Measurements from ENCODE around the gene GSDME.

The GSDME gene

GRCh38 chr7:24721481-24722001 lies 35.7 kb downstream of the GSDME start:
- Histone ChIP-seq H3K27me3 (ENCODE audit: insufficient read depth, low read length) (no peaks in the 10 kb centered on the region), H3K79me2 (ENCODE audit: control insufficient read depth, insufficient read depth, low read length, unreplicated experiment) (no peaks in the 10 kb centered on the region), H3K27ac (ENCODE audit: low read depth, low read length) (no peak overlapping the region), H3K4me3 (ENCODE audit: low read depth, low read length) (no peak overlapping the region), H3K4me1 (ENCODE audit: control insufficient read depth, insufficient read depth, low read length, unreplicated experiment) (no peaks in the 10 kb centered on the region), H2AFZ (ENCODE audit: low read length, unreplicated experiment) (no peak overlapping the region), H3K36me3 (ENCODE audit: insufficient read depth, low read length) (no peaks in the 10 kb centered on the region)

DNA sequence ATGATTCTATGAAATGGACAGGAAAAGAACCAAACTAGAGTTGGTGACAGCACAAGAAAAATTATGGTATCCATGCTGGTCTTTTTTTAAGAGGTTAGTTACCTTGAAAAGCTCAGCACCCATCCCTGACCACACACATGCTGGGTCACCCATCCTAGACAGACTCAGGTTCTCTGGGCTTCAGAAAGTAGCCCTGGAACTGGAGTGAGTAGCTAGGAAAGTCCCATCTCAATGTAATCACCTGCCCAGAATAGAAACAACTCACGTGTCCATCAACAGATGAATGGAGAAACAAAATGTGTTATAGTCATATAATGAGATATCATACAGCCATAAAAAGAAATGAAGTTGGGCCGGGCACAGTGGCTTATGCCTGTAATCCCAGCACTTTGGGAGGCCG lies 37.0 kb downstream of the GSDME start:
- no peaks in the 10 kb centered on the region for H3K27me3 ChIP-seq (ENCODE audit: insufficient read depth, low read length)
- no peaks in the 10 kb centered on the region for H3K36me3 ChIP-seq (ENCODE audit: insufficient read depth, low read length)
- no peaks in the 10 kb centered on the region for H3K79me2 ChIP-seq (ENCODE audit: control insufficient read depth, insufficient read depth, low read length, unreplicated experiment)
- no peaks in the 10 kb centered on the region for H3K4me1 ChIP-seq (ENCODE audit: control insufficient read depth, insufficient read depth, low read length, unreplicated experiment)
- no peak overlapping the region for H3K27ac ChIP-seq (ENCODE audit: low read depth, low read length)
- no peak overlapping the region for H2AFZ ChIP-seq (ENCODE audit: low read length, unreplicated experiment)
- H3K4me3 ChIP-seq (ENCODE audit: low read depth, low read length): no peak overlapping the region

- H3K27ac ChIP-seq (ENCODE audit: low read depth, low read length): no peak overlapping the region
- H3K4me3 ChIP-seq (ENCODE audit: low read depth, low read length): no peak overlapping the region
- H3K79me2 ChIP-seq (ENCODE audit: control insufficient read depth, insufficient read depth, low read length, unreplicated experiment): no peaks in the 10 kb centered on the region
- no peaks in the 10 kb centered on the region for H3K27me3 ChIP-seq (ENCODE audit: insufficient read depth, low read length)
- no peaks in the 10 kb centered on the region for H3K4me1 ChIP-seq (ENCODE audit: control insufficient read depth, insufficient read depth, low read length, unreplicated experiment)
- no peak overlapping the region for H2AFZ ChIP-seq (ENCODE audit: low read length, unreplicated experiment)
- no peaks in the 10 kb centered on the region; the same call in 1 of the 2 replicates for H3K36me3 ChIP-seq (ENCODE audit: insufficient read depth, low read length)
Measured at GRCh38 chr7:24718977-24719491, 38.2 kb downstream of the GSDME start.

GRCh38 chr7:24718431-24718831 lies 38.8 kb downstream of the GSDME start:
- Histone ChIP-seq H2AFZ (ENCODE audit: low read length, unreplicated experiment) (no peak overlapping the region), H3K27me3 (ENCODE audit: insufficient read depth, low read length) (no peaks in the 10 kb centered on the region), H3K27ac (ENCODE audit: low read depth, low read length) (no peak overlapping the region), H3K4me3 (ENCODE audit: low read depth, low read length) (no peak overlapping the region), H3K79me2 (ENCODE audit: control insufficient read depth, insufficient read depth, low read length, unreplicated experiment) (no peaks in the 10 kb centered on the region), H3K4me1 (ENCODE audit: control insufficient read depth, insufficient read depth, low read length, unreplicated experiment) (no peaks in the 10 kb centered on the region), H3K36me3 (ENCODE audit: insufficient read depth, low read length) (no peaks in the 10 kb centered on the region; the same call in 1 of the 2 replicates)

- no peaks in the 10 kb centered on the region for H3K27me3 ChIP-seq (ENCODE audit: insufficient read depth, low read length)
- no peak overlapping the region for H3K27ac ChIP-seq (ENCODE audit: low read depth, low read length)
- no peaks in the 10 kb centered on the region for H3K4me1 ChIP-seq (ENCODE audit: control insufficient read depth, insufficient read depth, low read length, unreplicated experiment)
- H3K79me2 ChIP-seq (ENCODE audit: control insufficient read depth, insufficient read depth, low read length, unreplicated experiment): no peaks in the 10 kb centered on the region
- H2AFZ ChIP-seq (ENCODE audit: low read length, unreplicated experiment): no peak overlapping the region
- H3K36me3 ChIP-seq (ENCODE audit: insufficient read depth, low read length): no peaks in the 10 kb centered on the region; the same call in 1 of the 2 replicates
- no peak overlapping the region for H3K4me3 ChIP-seq (ENCODE audit: low read depth, low read length)
Measured at GRCh38 chr7:24717694-24718320, 39.5 kb downstream of the GSDME start.

DNA sequence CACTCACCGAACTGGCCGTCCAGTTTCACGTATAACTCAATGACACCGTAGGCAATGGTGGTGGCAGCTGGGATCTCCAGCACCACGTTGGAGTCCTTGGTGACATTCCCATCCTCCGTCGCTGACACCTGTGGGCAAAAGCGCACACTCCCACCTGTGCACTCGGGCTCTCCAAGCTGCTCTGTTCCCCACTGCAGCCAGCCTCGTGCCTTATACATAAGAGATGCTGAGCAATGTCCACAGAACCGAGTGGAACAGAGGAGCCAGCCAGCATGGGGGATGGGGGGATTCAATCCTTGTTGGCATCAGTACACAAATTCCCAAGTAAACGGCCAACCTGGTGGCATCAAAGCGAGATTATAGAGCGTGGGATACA lies 40.0 kb downstream of the GSDME start:
- Histone ChIP-seq H2AFZ (ENCODE audit: low read length, unreplicated experiment) (no peak overlapping the region), H3K4me1 (ENCODE audit: control insufficient read depth, insufficient read depth, low read length, unreplicated experiment) (no peaks in the 10 kb centered on the region), H3K4me3 (ENCODE audit: low read depth, low read length) (no peak overlapping the region), H3K79me2 (ENCODE audit: control insufficient read depth, insufficient read depth, low read length, unreplicated experiment) (no peaks in the 10 kb centered on the region), H3K27ac (ENCODE audit: low read depth, low read length) (no peak overlapping the region), H3K36me3 (ENCODE audit: insufficient read depth, low read length) (no peaks in the 10 kb centered on the region; the same call in 1 of the 2 replicates), H3K27me3 (ENCODE audit: insufficient read depth, low read length) (no peaks in the 10 kb centered on the region)

- Histone ChIP-seq H2AFZ (ENCODE audit: low read length, unreplicated experiment) (no peak overlapping the region), H3K4me1 (ENCODE audit: control insufficient read depth, insufficient read depth, low read length, unreplicated experiment) (no peaks in the 10 kb centered on the region), H3K4me3 (ENCODE audit: low read depth, low read length) (no peak overlapping the region), H3K27me3 (ENCODE audit: insufficient read depth, low read length) (no peaks in the 10 kb centered on the region), H3K79me2 (ENCODE audit: control insufficient read depth, insufficient read depth, low read length, unreplicated experiment) (no peaks in the 10 kb centered on the region), H3K27ac (ENCODE audit: low read depth, low read length) (no peak overlapping the region), H3K36me3 (ENCODE audit: insufficient read depth, low read length) (no peaks in the 10 kb centered on the region; the same call in 1 of the 2 replicates)
Measured at GRCh38 chr7:24716480-24717246, 40.6 kb downstream of the GSDME start.

DNA sequence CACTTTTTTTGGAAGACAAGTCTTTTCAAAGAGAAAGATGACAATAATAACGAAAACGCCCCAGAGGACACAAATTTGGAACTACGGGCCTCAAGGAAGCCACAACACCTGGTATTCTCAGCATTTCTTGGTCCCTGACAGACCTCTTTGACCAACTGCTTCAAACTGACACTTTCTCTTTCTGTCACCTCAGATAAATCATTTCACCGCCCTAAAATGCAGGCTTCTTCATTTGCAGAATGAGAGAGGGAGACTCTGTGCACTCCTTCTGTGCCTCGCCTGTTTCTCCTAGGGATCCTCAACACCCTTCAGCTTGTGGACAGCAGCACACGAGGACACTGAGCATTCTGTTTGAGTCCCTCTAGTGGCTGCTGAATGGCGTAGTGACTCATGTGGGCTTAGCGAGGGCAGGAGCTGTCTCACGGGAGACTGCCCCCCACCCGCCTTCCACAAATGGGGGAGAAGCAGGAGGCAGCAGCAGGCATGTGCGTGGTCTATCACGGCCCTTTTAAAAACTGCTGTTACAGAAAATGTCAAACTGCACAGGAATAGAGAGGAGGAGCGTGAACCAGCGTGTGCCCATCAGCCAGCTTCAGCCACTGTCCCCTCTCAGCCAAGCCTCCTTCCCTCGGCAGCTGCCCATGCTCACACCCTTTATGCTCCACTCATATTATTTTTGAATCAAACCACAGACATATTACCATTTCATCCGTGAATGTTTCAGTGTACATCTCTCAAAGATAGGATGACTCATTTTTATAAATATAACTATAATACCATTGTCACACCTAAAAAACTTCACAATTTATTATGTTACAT lies 41.4 kb downstream of the GSDME start:
- no peak overlapping the region for H3K27ac ChIP-seq (ENCODE audit: low read depth, low read length)
- H3K79me2 ChIP-seq (ENCODE audit: control insufficient read depth, insufficient read depth, low read length, unreplicated experiment): no peaks in the 10 kb centered on the region
- H3K27me3 ChIP-seq (ENCODE audit: insufficient read depth, low read length): no peaks in the 10 kb centered on the region
- no peaks in the 10 kb centered on the region; the same call in 1 of the 2 replicates for H3K36me3 ChIP-seq (ENCODE audit: insufficient read depth, low read length)
- no peak overlapping the region for H2AFZ ChIP-seq (ENCODE audit: low read length, unreplicated experiment)
- no peaks in the 10 kb centered on the region for H3K4me1 ChIP-seq (ENCODE audit: control insufficient read depth, insufficient read depth, low read length, unreplicated experiment)
- no peak overlapping the region for H3K4me3 ChIP-seq (ENCODE audit: low read depth, low read length)

DNA sequence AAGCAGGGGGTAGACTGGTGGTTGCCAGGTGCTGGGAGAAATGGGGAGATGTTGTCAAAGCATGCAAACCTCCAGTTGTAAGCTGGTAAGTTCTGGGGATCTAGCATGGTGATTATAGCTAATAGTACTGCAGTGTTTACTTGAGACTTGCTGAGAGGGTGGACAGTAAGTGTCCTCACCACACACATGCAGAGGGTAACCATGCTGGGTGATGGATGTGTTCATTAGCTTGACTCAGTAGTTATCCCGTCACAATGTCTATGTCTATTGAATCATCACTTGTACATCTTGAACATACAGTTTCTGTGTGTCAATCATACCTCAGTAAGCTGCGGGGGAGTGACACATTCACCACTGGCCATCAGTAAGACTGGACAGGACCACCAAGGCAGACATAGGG lies 42.1 kb downstream of the GSDME start:
- Histone ChIP-seq H3K79me2 (ENCODE audit: control insufficient read depth, insufficient read depth, low read length, unreplicated experiment) (no peaks in the 10 kb centered on the region), H3K4me3 (ENCODE audit: low read depth, low read length) (no peak overlapping the region), H3K4me1 (ENCODE audit: control insufficient read depth, insufficient read depth, low read length, unreplicated experiment) (no peaks in the 10 kb centered on the region), H3K27me3 (ENCODE audit: insufficient read depth, low read length) (no peaks in the 10 kb centered on the region), H3K36me3 (ENCODE audit: insufficient read depth, low read length) (no peaks in the 10 kb centered on the region; the same call in 1 of the 2 replicates), H3K27ac (ENCODE audit: low read depth, low read length) (no peak overlapping the region), H2AFZ (ENCODE audit: low read length, unreplicated experiment) (no peak overlapping the region)

- Histone ChIP-seq H3K36me3 (ENCODE audit: insufficient read depth, low read length) (no peaks in the 10 kb centered on the region; the same call in 1 of the 2 replicates), H3K4me3 (ENCODE audit: low read depth, low read length) (no peak overlapping the region), H3K4me1 (ENCODE audit: control insufficient read depth, insufficient read depth, low read length, unreplicated experiment) (no peaks in the 10 kb centered on the region), H3K79me2 (ENCODE audit: control insufficient read depth, insufficient read depth, low read length, unreplicated experiment) (no peaks in the 10 kb centered on the region), H3K27ac (ENCODE audit: low read depth, low read length) (no peak overlapping the region), H3K27me3 (ENCODE audit: insufficient read depth, low read length) (no peaks in the 10 kb centered on the region), H2AFZ (ENCODE audit: low read length, unreplicated experiment) (no peak overlapping the region)
Measured at GRCh38 chr7:24714676-24715010, 42.6 kb downstream of the GSDME start.

Data from ACC112 (cell line).